Right lobe of liver (tissue), 4 donors: ENCODE data around the gene SDHAF2.

Experiments
- POLR2A ChIP-seq: fragments of 450-650 bp; IDR thresholded peaks from one replicate; pipeline ENCODE4 v1.6.1; 2017; ENCODE audit warnings: antibody characterized with exemption, mild to moderate bottlenecking
- TF ChIP-seq, protein P1 (sequence below), 4 donors: fragments of 200-600 bp in 3 of 4; fragments of 450-650 bp in 1 of 4; IDR thresholded peaks; one replicate each; pipeline versions ENCODE4 v1.5.1 to v1.8.0; 2016 to 2022; ENCODE audit warnings: antibody characterized with exemption in 4 of 4, mild to moderate bottlenecking in 2 of 4
- donor health status: DM: no; HTN: no; CAD: no.
- donor health status: DM: no; HTN: no; CAD: no.
- donor health status: DM: no; HTN: yes; CAD: no.

DNA sequence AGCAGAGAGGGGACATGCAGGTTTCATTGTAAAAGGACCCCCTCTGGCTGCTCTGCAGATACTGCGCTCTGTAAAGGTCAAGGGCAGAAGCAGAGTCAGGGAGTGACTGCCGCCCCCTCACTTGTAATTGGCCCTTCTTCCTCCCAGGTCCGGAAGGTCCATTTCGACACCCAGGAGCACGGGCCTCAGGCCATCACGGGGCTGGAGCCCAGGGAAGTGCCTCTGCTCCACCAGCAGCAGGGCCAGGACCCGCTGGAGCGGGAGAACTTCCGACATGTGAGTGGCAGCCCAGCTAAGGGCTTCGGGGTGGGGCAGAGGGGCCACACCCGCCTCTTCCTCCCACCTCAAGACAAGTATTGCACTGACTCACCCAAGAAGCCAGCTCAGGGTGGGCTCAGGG lies 54.6 kb downstream of the SDHAF2 start:
- no peak for TF ChIP-seq POLR2A
- TF ChIP-seq, protein P1, sequence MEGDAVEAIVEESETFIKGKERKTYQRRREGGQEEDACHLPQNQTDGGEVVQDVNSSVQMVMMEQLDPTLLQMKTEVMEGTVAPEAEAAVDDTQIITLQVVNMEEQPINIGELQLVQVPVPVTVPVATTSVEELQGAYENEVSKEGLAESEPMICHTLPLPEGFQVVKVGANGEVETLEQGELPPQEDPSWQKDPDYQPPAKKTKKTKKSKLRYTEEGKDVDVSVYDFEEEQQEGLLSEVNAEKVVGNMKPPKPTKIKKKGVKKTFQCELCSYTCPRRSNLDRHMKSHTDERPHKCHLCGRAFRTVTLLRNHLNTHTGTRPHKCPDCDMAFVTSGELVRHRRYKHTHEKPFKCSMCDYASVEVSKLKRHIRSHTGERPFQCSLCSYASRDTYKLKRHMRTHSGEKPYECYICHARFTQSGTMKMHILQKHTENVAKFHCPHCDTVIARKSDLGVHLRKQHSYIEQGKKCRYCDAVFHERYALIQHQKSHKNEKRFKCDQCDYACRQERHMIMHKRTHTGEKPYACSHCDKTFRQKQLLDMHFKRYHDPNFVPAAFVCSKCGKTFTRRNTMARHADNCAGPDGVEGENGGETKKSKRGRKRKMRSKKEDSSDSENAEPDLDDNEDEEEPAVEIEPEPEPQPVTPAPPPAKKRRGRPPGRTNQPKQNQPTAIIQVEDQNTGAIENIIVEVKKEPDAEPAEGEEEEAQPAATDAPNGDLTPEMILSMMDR (IDR thresholded peaks at IDR 0.05), result no peak
